ENCODE results near the gene SDHC.

The SDHC gene

DNA sequence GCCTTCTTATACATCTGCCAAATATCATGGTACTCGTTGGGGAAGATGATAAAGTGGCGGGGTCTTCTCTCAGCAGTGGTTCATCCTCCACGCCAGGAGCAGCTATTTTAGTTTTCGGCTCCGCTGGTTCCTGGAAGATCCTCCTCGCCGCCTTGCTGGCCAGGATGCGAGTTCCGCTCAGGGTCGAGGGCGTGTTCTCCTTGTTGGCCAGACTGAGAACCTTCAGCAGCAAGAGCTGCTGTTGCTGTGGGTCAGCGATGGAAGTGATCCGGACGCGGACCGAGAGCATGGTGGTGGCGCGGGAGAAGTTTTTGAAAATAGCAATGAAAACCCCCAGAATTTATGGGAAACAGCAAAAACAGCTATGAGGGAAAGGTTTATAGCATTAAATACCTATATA is 64.9 kb downstream of the SDHC start:
- TF ChIP-seq POLR2AphosphoS5 (IDR thresholded peaks at IDR 0.05; ENCODE audit: low read depth, low read length), result no peak
- no peak for TF ChIP-seq FOXP2 (optimal IDR thresholded peaks at IDR 0.05; ENCODE audit: borderline replicate concordance, extremely low read depth, extremely low read length, insufficient read depth)
- no peak for TF ChIP-seq SIN3A (IDR thresholded peaks at IDR 0.05; ENCODE audit: borderline replicate concordance, insufficient read depth, low read length)
- TF ChIP-seq, protein P1, sequence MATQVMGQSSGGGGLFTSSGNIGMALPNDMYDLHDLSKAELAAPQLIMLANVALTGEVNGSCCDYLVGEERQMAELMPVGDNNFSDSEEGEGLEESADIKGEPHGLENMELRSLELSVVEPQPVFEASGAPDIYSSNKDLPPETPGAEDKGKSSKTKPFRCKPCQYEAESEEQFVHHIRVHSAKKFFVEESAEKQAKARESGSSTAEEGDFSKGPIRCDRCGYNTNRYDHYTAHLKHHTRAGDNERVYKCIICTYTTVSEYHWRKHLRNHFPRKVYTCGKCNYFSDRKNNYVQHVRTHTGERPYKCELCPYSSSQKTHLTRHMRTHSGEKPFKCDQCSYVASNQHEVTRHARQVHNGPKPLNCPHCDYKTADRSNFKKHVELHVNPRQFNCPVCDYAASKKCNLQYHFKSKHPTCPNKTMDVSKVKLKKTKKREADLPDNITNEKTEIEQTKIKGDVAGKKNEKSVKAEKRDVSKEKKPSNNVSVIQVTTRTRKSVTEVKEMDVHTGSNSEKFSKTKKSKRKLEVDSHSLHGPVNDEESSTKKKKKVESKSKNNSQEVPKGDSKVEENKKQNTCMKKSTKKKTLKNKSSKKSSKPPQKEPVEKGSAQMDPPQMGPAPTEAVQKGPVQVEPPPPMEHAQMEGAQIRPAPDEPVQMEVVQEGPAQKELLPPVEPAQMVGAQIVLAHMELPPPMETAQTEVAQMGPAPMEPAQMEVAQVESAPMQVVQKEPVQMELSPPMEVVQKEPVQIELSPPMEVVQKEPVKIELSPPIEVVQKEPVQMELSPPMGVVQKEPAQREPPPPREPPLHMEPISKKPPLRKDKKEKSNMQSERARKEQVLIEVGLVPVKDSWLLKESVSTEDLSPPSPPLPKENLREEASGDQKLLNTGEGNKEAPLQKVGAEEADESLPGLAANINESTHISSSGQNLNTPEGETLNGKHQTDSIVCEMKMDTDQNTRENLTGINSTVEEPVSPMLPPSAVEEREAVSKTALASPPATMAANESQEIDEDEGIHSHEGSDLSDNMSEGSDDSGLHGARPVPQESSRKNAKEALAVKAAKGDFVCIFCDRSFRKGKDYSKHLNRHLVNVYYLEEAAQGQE (IDR thresholded peaks at IDR 0.05; ENCODE audit: insufficient read depth in 1 of 2, low read depth in 2 of 2, low read length in 2 of 2), result no peak
- no peak for TF ChIP-seq TAF1 (IDR thresholded peaks at IDR 0.05; ENCODE audit: borderline replicate concordance, insufficient read depth, low read length)

DNA sequence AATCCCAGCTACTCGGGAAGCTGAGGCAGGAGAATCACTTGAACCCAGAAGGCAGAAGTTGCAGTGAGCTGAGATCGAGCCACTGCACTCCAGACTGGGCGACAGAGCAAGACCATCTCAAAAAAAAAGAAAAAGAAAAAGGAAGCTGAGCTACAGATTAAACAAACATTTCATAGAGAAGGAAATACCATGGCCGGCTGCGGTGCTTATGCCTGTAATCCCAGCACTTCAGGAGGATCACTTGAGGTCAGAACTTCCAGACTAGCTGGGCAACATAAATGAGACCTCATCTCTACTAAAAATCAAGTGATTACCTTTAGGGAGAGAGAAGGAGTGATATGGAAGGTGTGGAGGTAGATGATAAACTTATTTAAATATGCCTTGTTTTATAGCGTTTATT is 67.5 kb downstream of the SDHC start:
- TF ChIP-seq, protein P1 (IDR thresholded peaks at IDR 0.05; ENCODE audit: insufficient read depth in 1 of 2, low read depth in 2 of 2, low read length in 2 of 2), result no peak
- no peak for TF ChIP-seq POLR2AphosphoS5 (IDR thresholded peaks at IDR 0.05; ENCODE audit: low read depth, low read length)

DNA sequence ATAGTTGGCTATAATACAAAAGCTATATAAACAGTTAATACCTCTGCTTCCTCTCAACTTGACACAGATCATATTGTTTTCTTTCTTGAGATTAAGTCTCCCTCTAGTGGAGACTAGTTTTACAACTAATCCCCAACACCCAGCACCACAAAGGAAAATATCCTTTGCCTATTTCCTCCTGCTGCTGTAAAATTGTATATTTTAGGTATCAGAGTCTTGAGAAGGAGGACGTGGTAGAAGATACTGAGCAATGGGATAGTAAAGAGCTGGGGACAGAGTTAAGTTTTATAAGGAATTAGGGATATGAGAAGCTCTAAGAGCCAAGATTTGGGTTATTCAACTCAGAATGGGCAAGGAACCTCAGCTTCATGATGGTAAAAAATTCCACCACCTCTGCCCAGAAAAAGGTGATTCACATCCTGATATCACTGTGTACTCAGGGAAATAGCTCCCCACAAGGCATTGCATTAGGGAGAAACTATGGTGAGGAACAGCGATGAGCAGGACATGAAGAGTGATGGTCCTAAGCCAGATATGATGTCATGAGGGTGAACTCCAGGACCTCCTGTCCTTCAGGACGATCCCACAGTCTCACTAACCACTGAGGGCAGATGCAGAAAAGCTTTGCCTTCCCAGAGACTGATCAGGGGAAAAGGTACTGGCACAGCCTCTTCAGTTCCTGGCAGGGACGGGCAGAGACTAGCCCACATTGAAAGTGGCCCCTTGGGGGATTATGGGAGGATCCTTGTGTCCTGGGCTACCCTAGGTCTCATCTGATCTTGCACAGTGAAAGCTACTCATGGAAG is 68.2 kb downstream of the SDHC start:
- no peak for TF ChIP-seq TAF1 (IDR thresholded peaks at IDR 0.05; ENCODE audit: borderline replicate concordance, insufficient read depth, low read length)
- TF ChIP-seq POLR2AphosphoS5 (IDR thresholded peaks at IDR 0.05; ENCODE audit: low read depth, low read length), result no peak
- no peak for TF ChIP-seq FOXP2 (optimal IDR thresholded peaks at IDR 0.05; ENCODE audit: borderline replicate concordance, extremely low read depth, extremely low read length, insufficient read depth)
- no peak for TF ChIP-seq SIN3A (IDR thresholded peaks at IDR 0.05; ENCODE audit: borderline replicate concordance, insufficient read depth, low read length)
- TF ChIP-seq, protein P1 (IDR thresholded peaks at IDR 0.05; ENCODE audit: insufficient read depth in 1 of 2, low read depth in 2 of 2, low read length in 2 of 2), result no peak

DNA sequence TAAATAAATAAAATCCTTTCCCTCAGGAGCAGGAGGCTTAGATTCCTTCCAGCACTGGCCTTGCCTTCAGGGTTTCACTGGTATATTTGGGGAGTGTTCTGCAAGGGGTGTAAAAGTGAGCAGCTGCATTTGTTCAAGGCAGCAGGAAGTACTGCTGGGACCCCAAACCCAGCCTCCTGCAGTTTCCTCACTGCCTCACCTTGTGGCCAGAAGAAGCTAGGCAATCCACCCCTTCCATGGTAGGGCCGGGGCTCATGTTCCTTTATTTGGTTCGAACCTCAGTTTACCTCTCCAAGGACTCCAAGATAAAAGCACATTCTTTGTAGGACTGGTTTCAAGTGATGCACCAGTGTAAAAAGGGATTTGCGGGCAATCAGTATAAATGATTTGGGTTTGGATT is 74.5 kb downstream of the SDHC start:
- TF ChIP-seq TAF1 (IDR thresholded peaks at IDR 0.05; ENCODE audit: borderline replicate concordance, insufficient read depth, low read length) (no peak), POLR2AphosphoS5 (IDR thresholded peaks at IDR 0.05; ENCODE audit: low read depth, low read length) (no peak), FOXP2 (optimal IDR thresholded peaks at IDR 0.05; ENCODE audit: borderline replicate concordance, extremely low read depth, extremely low read length, insufficient read depth) (no peak), SIN3A (IDR thresholded peaks at IDR 0.05; ENCODE audit: borderline replicate concordance, insufficient read depth, low read length) (no peak)
- TF ChIP-seq, protein P1 (IDR thresholded peaks at IDR 0.05; ENCODE audit: insufficient read depth in 1 of 2, low read depth in 2 of 2, low read length in 2 of 2), result no peak

Measured in PFSK-1 (cell line).